Stimulated activated naive B cell treated with anti-CD40 and anti-IgM and Interleukin-4, amounts not matched to agents 10 μg/mL and 1 μg/mL and 100 μg/mL, for 72 hours (primary cell): ENCODE measurements around the gene PDE11A.
A peak's percentile ranks its signal among the peaks of the same experiment; 100 is the strongest.
"Not testable (repeated sequence)": the region's sequence is repeated elsewhere in the genome, so short reads cannot be mapped to it uniquely, and the experiment has no call there.

ENCODE experiments used
- ATAC-seq, 2 donors: fragments of 150-1000 bp; cut with Tn5 transposase; replicated peaks; 2 replicates each; pipeline ENCODE4 v1.10.0; 2021; ENCODE audit warnings: moderate library complexity in 1 of 2
- DNase-seq: peaks from one replicate; pipeline ENCODE4 v3.0.0; 2021
- H3K27ac Mint-ChIP-seq: one replicate; pipeline ENCODE4 v1.8.0; 2022; ENCODE audit warnings: mild to moderate bottlenecking, mixed read lengths
- H3K27me3 Mint-ChIP-seq, 2 donors: one replicate each; pipeline ENCODE4 v1.8.0; 2022; ENCODE audit warnings: mixed read lengths in 2 of 2
- H3K36me3 Mint-ChIP-seq, 2 donors: one replicate each; pipeline ENCODE4 v1.8.0; 2022; ENCODE audit warnings: mixed read lengths in 2 of 2, mild to moderate bottlenecking in 1 of 2
- H3K4me1 Mint-ChIP-seq, 2 donors: one replicate each; pipeline ENCODE4 v1.8.0; 2022; ENCODE audit warnings: mixed read lengths in 2 of 2, mild to moderate bottlenecking in 1 of 2
- H3K4me3 Mint-ChIP-seq, 2 donors: one replicate each; pipeline ENCODE4 v1.8.0; 2022; ENCODE audit warnings: mild to moderate bottlenecking in 2 of 2, mixed read lengths in 2 of 2, moderate library complexity in 1 of 2
- H3K9me3 Mint-ChIP-seq, 2 donors: one replicate each; pipeline ENCODE4 v1.8.0; 2022; ENCODE audit warnings: mixed read lengths in 2 of 2, mild to moderate bottlenecking in 1 of 2

Gene PDE11A

GRCh38 chr2:177842243-177842642 lies 230.3 kb downstream of the PDE11A start:
- no peaks in the 10 kb centered on the region for H3K4me1 Mint-ChIP-seq
- no peak overlapping the region for H3K4me3 Mint-ChIP-seq
- peaks cover 4% of the 10 kb centered on the region in 2 donors for H3K9me3 Mint-ChIP-seq
- H3K27me3 Mint-ChIP-seq, result no peaks in the 10 kb centered on the region
- ATAC-seq (no peak), DNase-seq (no peak)
- H3K27ac Mint-ChIP-seq, result no peak overlapping the region
- no peaks in the 10 kb centered on the region for H3K36me3 Mint-ChIP-seq

- not testable (repeated sequence) for H3K4me3 Mint-ChIP-seq, H3K4me1 Mint-ChIP-seq, DNase-seq, ATAC-seq, H3K27ac Mint-ChIP-seq, H3K36me3 Mint-ChIP-seq, H3K27me3 Mint-ChIP-seq
- peaks cover 4 to 14% of the 10 kb centered on the region in 2 donors for H3K9me3 Mint-ChIP-seq
Observed at GRCh38 chr2:177835418-177836204, 237.0 kb downstream of the PDE11A start.

GRCh38 chr2:177832611-177833433 lies 239.8 kb downstream of the PDE11A start:
- Mint-ChIP-seq H3K27me3 (peaks cover 0 to 4% of the 10 kb centered on the region in 2 donors), H3K36me3 (no peaks in the 10 kb centered on the region), H3K9me3 (peaks cover 4 to 14% of the 10 kb centered on the region in 2 donors), H3K4me1 (no peaks in the 10 kb centered on the region), H3K4me3 (no peak overlapping the region), H3K27ac (no peak overlapping the region)
- no peak for ATAC-seq
- DNase-seq, result no peak

- no peak for ATAC-seq
- no peak for DNase-seq
- Mint-ChIP-seq H3K27ac (no peak overlapping the region), H3K27me3 (peaks cover 0 to 4% of the 10 kb centered on the region in 2 donors), H3K36me3 (no peaks in the 10 kb centered on the region), H3K4me3 (no peak overlapping the region), H3K4me1 (no peaks in the 10 kb centered on the region), H3K9me3 (peaks cover 0 to 4% of the 10 kb centered on the region in 2 donors)
Observed at GRCh38 chr2:177830881-177831386, 241.6 kb downstream of the PDE11A start.

- ATAC-seq (no peak), DNase-seq (no peak)
- Mint-ChIP-seq H3K4me3 (no peak overlapping the region), H3K27me3 (peaks cover 0 to 5% of the 10 kb centered on the region in 2 donors), H3K9me3 (no peaks in the 10 kb centered on the region), H3K27ac (no peak overlapping the region), H3K4me1 (no peaks in the 10 kb centered on the region), H3K36me3 (no peaks in the 10 kb centered on the region)
Observed at GRCh38 chr2:177828557-177828956, 244.0 kb downstream of the PDE11A start.

GRCh38 chr2:177826897-177827296 lies 245.7 kb downstream of the PDE11A start:
- H3K27ac Mint-ChIP-seq, result no peak overlapping the region
- ATAC-seq (no peak), DNase-seq (no peak)
- no peaks in the 10 kb centered on the region for H3K9me3 Mint-ChIP-seq
- no peaks in the 10 kb centered on the region for H3K4me1 Mint-ChIP-seq
- H3K4me3 Mint-ChIP-seq, result no peak overlapping the region
- H3K27me3 Mint-ChIP-seq, result peaks cover 0 to 7% of the 10 kb centered on the region in 2 donors
- H3K36me3 Mint-ChIP-seq, result no peaks in the 10 kb centered on the region

- Mint-ChIP-seq H3K27ac (no peak overlapping the region), H3K9me3 (no peaks in the 10 kb centered on the region), H3K4me1 (no peaks in the 10 kb centered on the region), H3K36me3 (no peaks in the 10 kb centered on the region), H3K27me3 (peaks cover 3 to 11% of the 10 kb centered on the region in 2 donors), H3K4me3 (no peak overlapping the region)
- no peak for DNase-seq
- ATAC-seq, result no peak
Observed at GRCh38 chr2:177822941-177823340, 249.6 kb downstream of the PDE11A start.

- Mint-ChIP-seq H3K27ac (no peak overlapping the region), H3K4me3 (no peak overlapping the region), H3K9me3 (no peaks in the 10 kb centered on the region), H3K27me3 (peaks cover 5 to 15% of the 10 kb centered on the region in 2 donors), H3K4me1 (no peaks in the 10 kb centered on the region), H3K36me3 (no peaks in the 10 kb centered on the region)
- no peak for DNase-seq
- no peak for ATAC-seq
Observed at GRCh38 chr2:177818412-177818811, 254.2 kb downstream of the PDE11A start.

- ATAC-seq (no peak), DNase-seq (no peak)
- Mint-ChIP-seq H3K27ac (no peak overlapping the region), H3K36me3 (no peaks in the 10 kb centered on the region), H3K4me1 (no peaks in the 10 kb centered on the region), H3K4me3 (no peak overlapping the region), H3K27me3 (peaks cover 5 to 15% of the 10 kb centered on the region in 2 donors), H3K9me3 (no peaks in the 10 kb centered on the region)
Observed at GRCh38 chr2:177817300-177817699, 255.3 kb downstream of the PDE11A start.

GRCh38 chr2:177816766-177817165 lies 255.8 kb downstream of the PDE11A start:
- Mint-ChIP-seq H3K4me3 (no peak overlapping the region), H3K4me1 (no peaks in the 10 kb centered on the region), H3K36me3 (no peaks in the 10 kb centered on the region), H3K27ac (no peak overlapping the region), H3K9me3 (no peaks in the 10 kb centered on the region), H3K27me3 (peaks cover 5 to 15% of the 10 kb centered on the region in 2 donors)
- ATAC-seq (no peak), DNase-seq (no peak)

GRCh38 chr2:177812713-177813396 lies 259.7 kb downstream of the PDE11A start:
- Mint-ChIP-seq H3K27ac (no peak overlapping the region), H3K9me3 (no peaks in the 10 kb centered on the region), H3K27me3 (peaks cover 5 to 15% of the 10 kb centered on the region in 2 donors), H3K4me1 (no peaks in the 10 kb centered on the region), H3K36me3 (no peaks in the 10 kb centered on the region), H3K4me3 (no peak overlapping the region)
- ATAC-seq (peak; percentile 42 to 49), DNase-seq (no peak)

GRCh38 chr2:177810906-177811305 lies 261.7 kb downstream of the PDE11A start:
- Mint-ChIP-seq H3K4me1 (no peaks in the 10 kb centered on the region), H3K36me3 (no peaks in the 10 kb centered on the region), H3K27ac (no peak overlapping the region), H3K9me3 (peaks cover 0 to 1% of the 10 kb centered on the region in 2 donors), H3K4me3 (no peak overlapping the region), H3K27me3 (peaks cover 5 to 15% of the 10 kb centered on the region in 2 donors)
- DNase-seq (no peak), ATAC-seq (no peak)

GRCh38 chr2:177808984-177809809 lies 263.4 kb downstream of the PDE11A start:
- DNase-seq, result no peak
- ATAC-seq, result no peak
- H3K36me3 Mint-ChIP-seq, result no peaks in the 10 kb centered on the region
- no peaks in the 10 kb centered on the region for H3K4me1 Mint-ChIP-seq
- no peak overlapping the region for H3K4me3 Mint-ChIP-seq
- H3K9me3 Mint-ChIP-seq, result peaks cover 0 to 2% of the 10 kb centered on the region in 2 donors
- H3K27me3 Mint-ChIP-seq, result peaks cover 7 to 9% of the 10 kb centered on the region in 2 donors
- H3K27ac Mint-ChIP-seq, result no peak overlapping the region
